HG03342 (cell line): ENCODE data around the gene ADRA1B.

ENCODE experiments used
- ATAC-seq: cut with Tn5 transposase; IDR thresholded peaks from one replicate; pipeline ENCODE4 v1.9.1; 2021; ENCODE audit warnings: mild to moderate bottlenecking, moderate library complexity; ENCODE audit not compliant: unreplicated experiment

ADRA1B gene

DNA sequence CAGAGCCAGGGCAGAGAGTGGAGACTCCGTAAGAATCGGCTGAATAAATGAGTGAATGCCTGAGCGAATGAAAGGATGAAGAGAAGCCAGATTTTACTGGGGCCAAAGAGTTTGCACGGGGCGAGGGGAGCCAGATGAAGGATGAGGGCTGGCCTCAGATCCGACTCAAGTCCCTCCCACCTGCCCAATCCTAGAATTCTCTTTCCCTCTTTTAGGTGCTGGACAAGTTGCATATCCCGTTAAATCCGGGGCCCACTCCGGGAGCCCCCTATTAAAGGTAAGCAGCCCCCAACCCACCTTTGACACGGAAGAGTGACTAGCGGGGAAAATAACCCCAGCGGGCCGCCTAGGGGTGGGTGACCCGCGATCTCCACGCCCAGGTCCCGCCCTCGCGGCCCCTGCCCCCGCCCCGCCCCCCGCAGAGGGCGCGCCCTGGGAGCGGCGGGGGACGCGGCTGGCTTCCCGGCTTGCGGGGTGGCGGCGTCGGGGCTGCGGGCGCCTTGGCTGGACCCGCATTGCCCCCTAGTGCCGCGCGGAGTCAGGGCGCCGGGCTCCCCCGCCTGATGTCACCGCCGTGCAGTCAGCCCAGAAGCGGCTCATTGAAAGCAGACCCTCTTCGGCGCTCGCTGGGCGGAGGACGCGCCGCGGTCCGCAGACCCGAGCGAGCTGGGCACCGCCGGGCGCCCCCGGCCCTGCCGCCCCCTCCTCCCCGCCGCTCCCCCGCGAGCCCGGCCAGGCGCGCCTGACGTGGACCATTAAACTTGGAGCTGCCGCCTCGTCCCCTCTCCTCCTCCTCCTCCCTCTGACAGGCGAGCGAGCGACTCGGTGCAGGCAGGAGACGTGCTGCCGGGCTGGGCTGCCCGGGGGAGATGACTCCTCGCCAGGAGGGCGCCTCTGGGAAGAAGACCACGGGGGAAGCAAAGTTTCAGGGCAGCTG, at the start of gene ADRA1B:
Gene ADRA1B, plus strand, starts transcription at position 579 of the 937 bp plus-strand sequence. CDS start 424 bp downstream, outside the sequence.
- peak; percentile 57 for ATAC-seq

DNA sequence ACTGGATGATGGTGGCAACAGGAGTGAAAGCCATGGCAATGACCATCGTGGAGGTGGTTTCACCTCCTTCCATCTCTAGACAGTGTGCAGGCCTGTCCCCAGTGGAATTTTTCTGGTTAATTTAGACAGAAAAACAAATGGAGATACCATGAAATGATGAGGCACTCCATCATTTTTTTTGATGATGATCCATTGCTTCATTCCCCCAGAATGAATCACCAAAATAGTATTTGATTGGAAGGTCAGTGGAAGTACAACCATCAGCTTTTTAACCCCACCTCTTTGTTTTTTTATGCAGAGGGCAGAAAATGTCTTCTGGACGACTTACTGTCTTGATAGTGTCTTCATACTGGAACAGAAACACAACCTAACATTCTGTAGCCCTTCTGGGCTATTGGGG, 42.6 kb upstream of the ADRA1B start:
- ATAC-seq = no peak

GRCh38 chr5:159874263-159874662, 42.0 kb upstream of the ADRA1B start:
- no peak for ATAC-seq

DNA sequence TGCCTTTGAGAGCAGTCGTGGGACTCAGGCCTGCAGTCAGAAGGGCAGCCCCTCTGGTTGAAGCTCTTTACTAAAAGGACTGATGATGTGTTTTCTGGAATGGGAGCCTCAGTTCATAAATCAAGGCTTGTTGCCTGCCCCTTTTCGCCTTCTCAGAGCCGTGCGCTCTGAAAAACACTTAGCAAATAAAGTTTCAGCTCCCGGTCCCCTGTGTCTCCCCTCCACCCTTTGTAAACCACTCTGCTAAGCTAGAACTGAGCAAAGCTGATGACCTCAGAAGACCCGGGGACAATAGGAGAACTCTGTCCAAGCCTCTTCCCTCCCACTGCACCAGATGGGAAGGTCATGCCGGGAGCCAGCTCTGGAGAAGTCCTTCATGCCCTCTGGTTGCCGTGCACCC, 39.3 kb upstream of the ADRA1B start:
- ATAC-seq = no peak

GRCh38 chr5:159877894-159878448, 38.3 kb upstream of the ADRA1B start:
- ATAC-seq = no peak

DNA sequence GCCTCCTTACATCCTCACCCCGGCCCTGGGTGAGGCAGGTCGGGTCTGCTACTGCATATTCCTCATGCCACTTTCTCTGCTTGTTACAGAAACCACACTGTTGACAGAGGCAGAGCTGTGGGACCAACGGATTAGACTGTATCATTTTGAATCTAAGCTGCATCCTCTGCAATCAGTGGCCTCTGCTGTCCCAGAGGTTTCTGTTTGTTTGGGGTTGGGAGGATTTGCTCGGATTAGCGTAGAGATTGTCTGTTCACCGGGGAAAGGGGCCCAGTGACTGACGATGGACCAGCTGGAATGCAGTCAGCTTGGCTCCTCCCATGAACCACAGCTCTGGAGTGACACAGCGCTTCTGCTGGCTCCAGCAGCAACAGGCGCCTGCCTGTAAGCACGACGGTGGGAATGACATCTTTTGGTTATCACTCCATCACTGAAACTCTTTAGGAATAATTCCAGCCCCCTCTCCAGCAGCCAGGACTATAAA, 37.3 kb upstream of the ADRA1B start:
- no peak for ATAC-seq

- ATAC-seq = no peak
These were observed 35.6 kb upstream of the ADRA1B start for GRCh38 chr5:159880676-159881075.

DNA sequence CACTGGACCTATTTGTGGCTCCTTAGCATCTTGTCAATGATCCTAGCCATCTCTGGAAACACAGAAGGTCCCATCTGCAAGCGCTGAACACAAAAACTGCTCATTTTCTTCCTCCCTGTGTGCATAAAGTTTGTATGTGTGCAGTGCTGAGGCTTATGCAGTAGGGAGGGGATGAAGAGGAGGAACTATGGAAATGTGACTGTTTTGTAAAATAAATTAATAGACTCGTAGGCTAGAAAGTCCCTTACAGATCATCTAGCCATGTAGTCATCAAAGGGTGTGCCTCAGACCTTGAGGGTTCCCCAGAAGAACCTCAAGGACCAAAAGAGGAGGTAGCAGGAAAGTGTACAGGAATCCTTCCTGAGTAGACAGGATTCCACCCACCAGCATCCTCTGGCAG, 34.3 kb upstream of the ADRA1B start:
- ATAC-seq = no peak

DNA sequence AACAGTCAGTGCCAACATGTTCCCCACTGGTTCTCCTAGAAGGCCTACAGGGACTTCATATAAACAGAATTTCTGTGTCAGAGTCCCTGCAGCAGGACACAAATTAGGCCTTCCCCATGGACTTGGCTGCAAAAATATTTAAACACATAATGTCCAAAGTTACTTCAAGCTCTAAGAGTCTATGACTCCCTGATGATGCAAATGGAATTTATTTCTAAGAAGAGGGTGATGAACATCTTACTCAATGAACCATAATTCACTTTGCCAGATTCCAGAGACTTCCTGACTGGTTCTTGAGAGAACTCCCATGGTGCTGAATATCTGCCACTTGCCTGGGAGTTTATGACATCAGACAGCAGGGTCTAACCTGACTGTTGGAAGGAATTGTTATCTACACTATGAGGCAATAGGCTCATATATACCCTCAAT, 32.7 kb upstream of the ADRA1B start:
- ATAC-seq = no peak

DNA sequence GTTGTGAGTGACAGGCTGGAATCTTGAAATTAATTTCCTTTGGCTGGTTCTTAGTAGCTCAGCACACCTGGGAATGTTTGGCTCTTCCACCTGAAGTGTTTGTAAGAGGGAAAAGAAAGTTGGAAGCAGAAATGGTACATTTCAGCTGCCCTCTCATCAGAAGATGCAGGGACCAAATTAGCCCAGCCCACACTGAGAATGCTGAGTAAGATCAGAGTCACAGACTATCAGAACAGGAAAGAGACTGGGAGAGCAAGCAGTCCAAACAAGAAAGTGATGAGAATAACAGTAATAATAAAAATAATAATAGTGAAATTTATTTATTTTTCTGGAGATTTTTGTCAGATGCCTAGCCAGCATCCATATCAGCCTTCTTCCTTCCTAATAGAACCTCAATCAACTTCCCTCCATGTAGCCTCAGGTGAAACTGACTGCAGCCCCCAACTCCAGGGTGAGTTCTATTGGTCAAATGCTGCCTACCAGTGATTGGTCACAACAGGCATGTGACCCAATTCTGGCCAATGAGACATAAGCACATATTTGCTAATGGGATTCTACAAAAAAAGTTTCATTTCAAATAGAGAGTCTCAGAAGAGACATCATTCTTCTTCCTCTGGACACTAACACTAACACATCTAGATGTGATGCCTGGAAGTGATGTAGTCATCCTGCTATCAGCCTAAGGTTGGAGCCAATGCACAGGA, 31.2 kb upstream of the ADRA1B start:
- no peak for ATAC-seq

DNA sequence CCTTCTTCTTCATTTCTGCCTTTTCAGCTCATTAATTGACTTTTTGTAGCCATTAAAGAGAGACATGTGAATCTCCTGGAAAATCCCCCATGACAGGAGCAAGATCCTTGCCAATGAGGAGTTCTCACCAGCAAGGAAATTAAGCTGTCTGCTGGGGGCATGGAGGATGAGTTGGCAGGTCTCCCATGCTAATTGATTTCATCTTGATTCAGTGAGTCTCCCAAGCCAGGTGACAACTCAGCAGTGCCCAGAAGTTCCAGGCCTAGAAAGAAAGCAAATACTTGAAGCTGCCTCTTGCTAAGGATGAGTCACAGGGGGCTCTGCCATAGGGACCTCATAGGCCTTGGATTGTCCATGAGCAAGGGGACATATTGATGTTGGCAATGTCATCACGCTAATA, 30.0 kb upstream of the ADRA1B start:
- ATAC-seq = no peak

DNA sequence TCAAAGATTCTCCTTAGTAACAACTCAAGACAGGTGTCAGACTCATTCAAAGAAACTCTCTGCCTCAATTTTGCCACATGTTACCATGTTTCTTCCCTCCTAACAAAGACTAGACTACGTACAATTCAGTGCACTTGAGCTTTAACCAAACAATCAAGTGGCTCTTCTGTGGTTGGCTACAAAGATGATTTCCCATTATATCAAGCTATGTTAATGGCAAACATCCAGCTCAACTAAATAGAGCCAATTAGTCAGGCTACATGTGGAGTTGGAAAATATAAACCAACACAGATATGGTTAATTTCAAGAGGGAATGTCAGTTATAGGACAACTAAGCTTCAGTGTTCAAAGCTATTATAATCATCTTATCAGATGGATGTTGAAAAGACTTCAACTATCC, 29.2 kb upstream of the ADRA1B start:
- no peak for ATAC-seq

DNA sequence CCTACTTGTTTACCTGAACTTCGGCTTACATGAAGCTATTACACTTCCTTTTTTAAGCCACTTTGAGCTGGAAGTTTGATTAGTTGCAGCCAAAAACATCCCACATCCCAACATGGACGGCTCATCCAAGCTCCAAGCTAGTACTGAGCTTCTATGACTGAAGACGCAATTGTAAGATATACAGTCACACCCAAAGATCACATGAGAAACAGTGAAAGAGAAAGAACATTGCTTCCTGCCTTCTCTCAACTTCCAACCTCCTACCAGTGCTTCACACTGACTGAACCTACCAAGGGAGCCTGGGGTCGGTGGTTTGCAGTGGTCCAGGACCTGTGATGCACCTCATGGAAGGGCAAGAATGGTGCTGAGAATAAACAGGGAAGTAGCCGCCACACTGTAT, 27.4 kb upstream of the ADRA1B start:
- ATAC-seq = no peak

DNA sequence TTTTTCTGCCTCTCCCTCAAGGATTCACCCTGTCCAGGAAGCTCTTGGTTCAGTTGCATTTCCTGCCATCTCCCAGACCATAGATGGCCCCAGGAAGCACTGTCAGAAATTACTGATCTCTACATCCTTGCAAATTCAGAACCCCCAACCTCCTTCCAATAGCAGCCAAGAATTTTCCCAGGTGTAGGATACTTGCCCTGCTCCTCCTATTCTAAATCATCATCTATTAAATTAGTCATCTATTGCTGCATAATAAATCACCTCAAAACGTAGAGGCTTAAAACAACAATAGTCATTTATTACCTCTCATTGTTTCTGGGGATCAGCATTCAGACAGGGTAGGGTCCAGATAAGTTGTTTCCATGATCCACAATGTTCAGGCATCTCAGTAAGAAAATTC, 26.1 kb upstream of the ADRA1B start:
- ATAC-seq = no peak

GRCh38 chr5:159891371-159891770, 24.9 kb upstream of the ADRA1B start:
- no peak for ATAC-seq

- ATAC-seq = no peak
These were observed 23.1 kb upstream of the ADRA1B start for GRCh38 chr5:159893040-159893695.

DNA sequence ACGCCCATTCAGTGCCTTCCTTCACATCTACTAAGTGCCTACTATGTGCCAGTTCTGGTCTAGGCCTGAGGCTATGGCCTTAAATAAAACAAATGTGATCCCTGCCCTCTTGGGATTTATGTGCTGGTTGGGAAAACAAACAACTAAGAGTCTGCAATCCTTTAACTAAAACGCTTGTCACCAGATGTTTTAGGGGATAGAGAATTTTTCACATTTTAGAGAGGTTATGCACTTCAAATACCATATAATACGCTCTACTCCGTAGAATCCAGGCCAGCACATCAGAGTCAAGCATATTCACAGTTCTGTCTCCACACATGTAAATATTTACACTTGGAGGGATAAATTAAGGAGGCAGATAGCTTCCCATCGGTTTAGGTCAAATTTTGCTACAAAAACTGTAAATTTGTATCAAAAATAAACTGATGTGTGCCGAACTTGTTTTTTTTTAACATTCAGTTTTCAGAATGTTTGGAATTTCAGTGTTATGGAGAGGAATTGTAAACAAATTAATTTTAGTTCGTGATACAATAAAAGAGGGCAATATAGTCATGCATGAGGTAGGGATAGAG, 22.0 kb upstream of the ADRA1B start:
- ATAC-seq = no peak

DNA sequence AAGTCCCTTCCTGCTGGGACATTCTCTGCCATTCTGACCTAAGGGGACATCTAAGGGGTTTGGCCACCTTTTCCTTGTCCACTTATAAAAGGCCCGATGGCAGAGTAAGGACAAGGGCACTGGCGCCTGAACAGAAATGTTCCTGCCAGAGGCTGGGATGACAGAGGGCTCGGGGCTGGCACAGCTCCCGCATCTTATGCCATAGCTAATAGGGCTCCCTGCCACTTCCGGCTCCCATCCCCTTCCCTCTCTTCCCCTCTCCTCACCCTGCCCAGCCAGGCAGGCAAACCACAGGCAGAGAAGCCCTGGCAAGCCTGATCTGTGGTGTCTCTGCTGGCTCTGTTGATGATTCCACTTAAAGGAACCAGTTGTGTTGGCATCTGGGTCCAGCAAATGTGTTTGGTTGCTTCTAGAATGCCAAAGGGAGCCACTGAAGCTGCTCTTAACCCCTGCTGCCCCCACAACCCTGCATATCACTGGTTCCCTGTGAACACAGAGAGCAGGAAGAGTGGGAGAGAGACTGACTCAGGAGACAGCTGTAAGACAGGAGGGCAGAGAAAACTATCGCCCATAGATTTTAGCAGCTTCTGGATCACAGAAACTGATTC, 18.4 kb upstream of the ADRA1B start:
- ATAC-seq = no peak

GRCh38 chr5:159899067-159900049, 16.9 kb upstream of the ADRA1B start:
- ATAC-seq = no peak
